Bronchial epithelial cell (primary cell): ENCODE data around the gene MAK. TPM values are rescaled to one million over a fixed set of nuclear protein-coding genes. Genes with fewer than 3 reads are reported as not detected.
"Not testable (repeated sequence)": the region's sequence is repeated elsewhere in the genome, so short reads cannot be mapped to it uniquely, and the experiment has no call there.

Experiments
- DNase-seq: peaks from one replicate; pipeline ENCODE4 v3.0.0-alpha.2; 2010; ENCODE audit warnings: low read depth
- FAIRE-seq: peaks from 2 replicates; lab custom pipeline; 2011; peaks lifted over from hg19 to GRCh38; lab: Jason Lieb, UNC
- H3K27me3 ChIP-seq: 2 replicates; pipeline ENCODE4 v1.5.1; 2011; ENCODE audit warnings: low read length; ENCODE audit not compliant: control insufficient read depth, insufficient read depth
- H3K36me3 ChIP-seq: 2 replicates; pipeline ENCODE4 v1.5.1; 2011; ENCODE audit warnings: low read length; ENCODE audit not compliant: control insufficient read depth, insufficient read depth
- H3K4me3 ChIP-seq: 2 replicates; pipeline ENCODE4 v1.5.1; 2011; ENCODE audit warnings: mild to moderate bottlenecking, low read depth, low read length, control low read depth
- total RNA-seq: library from RNA; depleted of rRNA; stranded (reverse); fragments of >200 nt; gene quantifications from 2 replicates; pipeline ENCODE4 v1.2.1, GENCODE V29; 2014
- TF ChIP-seq, protein P1 (sequence below): IDR thresholded peaks from 2 replicates; pipeline ENCODE4 v1.5.1; 2011; ENCODE audit warnings: mild to moderate bottlenecking, moderate library complexity, low read length, control low read depth, inconsistent platforms; ENCODE audit not compliant: insufficient read depth, severe bottlenecking

MAK gene
- total RNA-seq, 1 donor from 2014 or later: not detected

- H3K27me3 ChIP-seq: peaks cover 32% of the 10 kb centered on the region
- H3K4me3 ChIP-seq: no peak overlapping the region
- DNase-seq: no peak
- H3K36me3 ChIP-seq: no peaks in the 10 kb centered on the region
- FAIRE-seq: no peak
- TF ChIP-seq, protein P1, sequence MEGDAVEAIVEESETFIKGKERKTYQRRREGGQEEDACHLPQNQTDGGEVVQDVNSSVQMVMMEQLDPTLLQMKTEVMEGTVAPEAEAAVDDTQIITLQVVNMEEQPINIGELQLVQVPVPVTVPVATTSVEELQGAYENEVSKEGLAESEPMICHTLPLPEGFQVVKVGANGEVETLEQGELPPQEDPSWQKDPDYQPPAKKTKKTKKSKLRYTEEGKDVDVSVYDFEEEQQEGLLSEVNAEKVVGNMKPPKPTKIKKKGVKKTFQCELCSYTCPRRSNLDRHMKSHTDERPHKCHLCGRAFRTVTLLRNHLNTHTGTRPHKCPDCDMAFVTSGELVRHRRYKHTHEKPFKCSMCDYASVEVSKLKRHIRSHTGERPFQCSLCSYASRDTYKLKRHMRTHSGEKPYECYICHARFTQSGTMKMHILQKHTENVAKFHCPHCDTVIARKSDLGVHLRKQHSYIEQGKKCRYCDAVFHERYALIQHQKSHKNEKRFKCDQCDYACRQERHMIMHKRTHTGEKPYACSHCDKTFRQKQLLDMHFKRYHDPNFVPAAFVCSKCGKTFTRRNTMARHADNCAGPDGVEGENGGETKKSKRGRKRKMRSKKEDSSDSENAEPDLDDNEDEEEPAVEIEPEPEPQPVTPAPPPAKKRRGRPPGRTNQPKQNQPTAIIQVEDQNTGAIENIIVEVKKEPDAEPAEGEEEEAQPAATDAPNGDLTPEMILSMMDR: no peak
Measured at GRCh38 chr6:10882657-10883171, 44.4 kb upstream of the MAK start.

DNA sequence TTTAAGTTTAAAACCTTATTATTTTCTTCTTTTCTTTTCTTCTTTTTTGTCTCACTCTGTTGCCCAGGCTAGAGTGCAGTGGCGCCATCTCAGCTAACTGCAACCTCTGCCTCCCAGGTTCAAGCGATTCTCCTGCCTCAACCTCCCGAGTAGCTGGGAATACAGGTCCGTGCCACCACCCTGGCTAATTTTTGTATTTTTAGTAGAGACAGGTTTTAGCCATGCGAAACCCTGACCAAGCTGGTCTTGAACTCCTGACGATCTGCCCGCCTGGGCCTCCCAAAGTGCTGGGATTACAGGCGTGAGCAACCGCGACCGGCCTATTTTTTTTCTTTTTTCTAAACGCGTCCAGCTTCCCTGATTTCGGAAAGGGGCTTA is 43.9 kb upstream of the MAK start:
- not testable (repeated sequence) for H3K36me3 ChIP-seq, DNase-seq, FAIRE-seq, H3K4me3 ChIP-seq
- peaks cover 32% of the 10 kb centered on the region for H3K27me3 ChIP-seq

- no peaks in the 10 kb centered on the region for H3K36me3 ChIP-seq
- FAIRE-seq (no peak), DNase-seq (no peak)
- TF ChIP-seq, protein P1: no peak
- H3K4me3 ChIP-seq: no peak overlapping the region
- H3K27me3 ChIP-seq: peaks cover 29% of the 10 kb centered on the region
Measured at GRCh38 chr6:10880366-10880765, 42.0 kb upstream of the MAK start.

DNA sequence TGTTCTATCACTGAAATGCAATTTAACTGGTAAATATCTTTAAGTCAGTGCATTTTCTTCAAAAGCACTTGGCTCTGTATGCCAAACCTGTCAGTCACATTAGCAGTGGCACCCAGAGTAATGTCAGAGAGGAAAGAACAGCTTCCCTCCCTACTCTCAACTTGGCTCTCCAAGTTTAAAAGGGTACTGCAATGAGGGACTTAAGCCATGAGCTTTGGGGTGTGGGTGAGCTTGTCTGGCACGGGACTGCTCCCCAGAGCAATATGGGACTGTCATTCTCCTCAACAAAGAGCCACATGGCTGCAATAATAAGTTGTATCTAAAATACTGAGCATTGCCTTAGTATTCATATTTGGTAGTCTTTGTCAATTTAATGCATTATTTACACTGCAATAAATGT is 39.5 kb upstream of the MAK start:
- no peaks in the 10 kb centered on the region for H3K36me3 ChIP-seq
- H3K27me3 ChIP-seq: peaks cover 17% of the 10 kb centered on the region
- FAIRE-seq (no peak), DNase-seq (no peak)
- no peak overlapping the region for H3K4me3 ChIP-seq
- TF ChIP-seq, protein P1: no peak

DNA sequence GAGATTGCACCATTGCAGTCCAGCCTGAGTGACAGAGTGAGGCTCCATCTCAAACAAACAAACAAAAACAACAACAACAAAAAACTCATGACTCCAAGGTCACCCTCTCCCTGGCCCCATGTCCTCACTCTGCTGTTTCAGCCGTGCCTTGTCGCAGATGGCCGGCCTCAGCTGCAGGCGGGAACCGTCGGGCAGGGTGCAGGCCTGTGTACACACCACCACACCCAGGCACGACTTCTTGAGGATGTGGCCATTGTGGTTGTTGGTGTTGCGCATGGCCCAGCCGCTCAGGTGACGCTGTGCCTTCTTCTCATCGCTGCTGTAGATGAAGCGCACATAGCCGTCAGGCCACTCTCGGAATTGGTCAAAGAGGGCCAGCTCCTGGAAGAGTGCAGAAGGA is 38.7 kb upstream of the MAK start:
- TF ChIP-seq, protein P1: no peak
- no peak overlapping the region for H3K4me3 ChIP-seq
- H3K27me3 ChIP-seq: peaks cover 11% of the 10 kb centered on the region
- no peak for DNase-seq
- no peak for FAIRE-seq
- no peaks in the 10 kb centered on the region for H3K36me3 ChIP-seq

DNA sequence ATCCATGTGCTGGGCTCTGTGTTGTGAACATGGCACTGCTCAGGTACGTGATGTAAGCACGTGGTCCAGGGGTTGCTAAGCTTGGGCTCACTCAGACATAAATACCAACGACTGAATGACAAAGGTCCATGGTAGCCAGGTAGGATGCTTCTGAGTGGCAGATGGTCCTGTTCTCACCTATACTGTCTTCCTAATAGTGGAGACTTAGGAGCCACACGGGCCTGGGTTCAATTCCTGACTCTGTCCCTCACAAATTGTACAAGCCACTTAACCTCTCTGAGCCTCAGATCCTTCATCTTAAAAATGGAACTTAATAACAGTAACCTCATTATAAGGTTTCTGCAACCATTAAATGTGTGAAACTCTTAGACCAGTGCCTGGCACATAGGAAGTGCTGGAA is 36.7 kb upstream of the MAK start:
- peaks cover 4% of the 10 kb centered on the region for H3K27me3 ChIP-seq
- TF ChIP-seq, protein P1: no peak
- H3K36me3 ChIP-seq: no peaks in the 10 kb centered on the region
- no peak overlapping the region for H3K4me3 ChIP-seq
- no peak for FAIRE-seq
- no peak for DNase-seq
